HS-27A (cell line): Measurements from ENCODE around the gene CNPY3.
A peak's percentile ranks its signal among the peaks of the same experiment; 100 is the strongest.

ENCODE experiments used
- DNase-seq: peaks from one replicate; pipeline ENCODE4 v3.0.0-alpha.2; 2012; ENCODE audit warnings: low read depth, missing footprints

CNPY3 gene

GRCh38 chr6:42981836-42982235 is 52.6 kb downstream of the CNPY3 start:
- no peak for DNase-seq

- DNase-seq: peak; percentile 98
Observed at GRCh38 chr6:42984001-42984923, 55.0 kb downstream of the CNPY3 start, which contains the start of gene PPP2R5D. PPP2R5D (plus strand) TSS chr6:42984570; CDS start chr6:42984678, 108 bp downstream.

GRCh38 chr6:42984924-42985475 is 55.7 kb downstream of the CNPY3 start:
- DNase-seq: no peak

- no peak for DNase-seq
Observed at GRCh38 chr6:42987533-42988451, 58.5 kb downstream of the CNPY3 start.

GRCh38 chr6:42988486-42989020 is 59.3 kb downstream of the CNPY3 start:
- DNase-seq: no peak
